GM19240 (cell line): ENCODE data around the gene SYNE1.
A peak's percentile ranks its signal among the peaks of the same experiment; 100 is the strongest.
"Not testable (repeated sequence)": the region's sequence is repeated elsewhere in the genome, so short reads cannot be mapped to it uniquely, and the experiment has no call there.

Experiments
- DNase-seq: peaks from one replicate; pipeline ENCODE4 v3.0.0; 2011; ENCODE audit warnings: low spot score; ENCODE audit not compliant: insufficient read length

Gene SYNE1, protein sequence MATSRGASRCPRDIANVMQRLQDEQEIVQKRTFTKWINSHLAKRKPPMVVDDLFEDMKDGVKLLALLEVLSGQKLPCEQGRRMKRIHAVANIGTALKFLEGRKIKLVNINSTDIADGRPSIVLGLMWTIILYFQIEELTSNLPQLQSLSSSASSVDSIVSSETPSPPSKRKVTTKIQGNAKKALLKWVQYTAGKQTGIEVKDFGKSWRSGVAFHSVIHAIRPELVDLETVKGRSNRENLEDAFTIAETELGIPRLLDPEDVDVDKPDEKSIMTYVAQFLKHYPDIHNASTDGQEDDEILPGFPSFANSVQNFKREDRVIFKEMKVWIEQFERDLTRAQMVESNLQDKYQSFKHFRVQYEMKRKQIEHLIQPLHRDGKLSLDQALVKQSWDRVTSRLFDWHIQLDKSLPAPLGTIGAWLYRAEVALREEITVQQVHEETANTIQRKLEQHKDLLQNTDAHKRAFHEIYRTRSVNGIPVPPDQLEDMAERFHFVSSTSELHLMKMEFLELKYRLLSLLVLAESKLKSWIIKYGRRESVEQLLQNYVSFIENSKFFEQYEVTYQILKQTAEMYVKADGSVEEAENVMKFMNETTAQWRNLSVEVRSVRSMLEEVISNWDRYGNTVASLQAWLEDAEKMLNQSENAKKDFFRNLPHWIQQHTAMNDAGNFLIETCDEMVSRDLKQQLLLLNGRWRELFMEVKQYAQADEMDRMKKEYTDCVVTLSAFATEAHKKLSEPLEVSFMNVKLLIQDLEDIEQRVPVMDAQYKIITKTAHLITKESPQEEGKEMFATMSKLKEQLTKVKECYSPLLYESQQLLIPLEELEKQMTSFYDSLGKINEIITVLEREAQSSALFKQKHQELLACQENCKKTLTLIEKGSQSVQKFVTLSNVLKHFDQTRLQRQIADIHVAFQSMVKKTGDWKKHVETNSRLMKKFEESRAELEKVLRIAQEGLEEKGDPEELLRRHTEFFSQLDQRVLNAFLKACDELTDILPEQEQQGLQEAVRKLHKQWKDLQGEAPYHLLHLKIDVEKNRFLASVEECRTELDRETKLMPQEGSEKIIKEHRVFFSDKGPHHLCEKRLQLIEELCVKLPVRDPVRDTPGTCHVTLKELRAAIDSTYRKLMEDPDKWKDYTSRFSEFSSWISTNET (N-terminal part only)

DNA sequence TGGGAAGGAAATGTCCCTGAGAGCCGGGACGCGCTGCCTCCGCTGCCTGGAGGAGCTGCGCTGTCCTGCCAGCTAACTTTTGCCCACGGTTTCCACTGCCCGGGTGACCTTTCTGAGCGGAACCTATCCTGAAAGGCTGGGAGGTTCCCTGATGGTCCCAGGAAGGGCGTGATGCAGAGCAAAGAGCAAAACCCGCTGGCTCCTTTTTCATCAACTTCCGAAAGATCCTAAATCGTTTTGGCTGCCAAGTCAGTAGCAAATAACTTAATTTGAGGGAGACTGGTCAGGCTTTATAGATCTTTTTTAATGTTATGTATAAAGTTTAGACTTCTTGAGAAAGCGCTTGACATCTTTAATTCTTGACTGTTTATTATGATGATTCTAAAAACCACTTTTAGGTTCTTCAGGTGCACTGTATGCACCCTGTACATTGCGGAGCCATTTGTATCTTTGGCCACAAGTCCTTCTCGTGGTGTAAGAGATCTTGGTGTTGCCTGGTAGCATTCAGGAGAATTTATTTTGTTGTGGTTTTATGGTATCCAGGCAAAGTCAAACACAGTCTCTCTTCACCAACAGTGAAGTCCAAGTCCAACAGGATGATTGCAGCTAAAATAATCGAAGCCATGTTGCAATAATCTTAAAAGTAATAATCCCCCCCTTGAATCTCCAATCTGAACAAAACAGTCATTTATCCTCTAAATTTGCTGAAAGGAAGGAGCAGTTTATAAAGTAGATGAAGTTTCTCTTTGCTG, at the start of gene SYNE1:
Gene SYNE1, minus strand, starts transcription at position 67 of the 752 bp plus-strand sequence. CDS start 9,031 bp downstream, outside the sequence.
- no peak for DNase-seq

- DNase-seq = no peak
Observed at GRCh38 chr6:152685819-152686218, 48.7 kb upstream of the SYNE1 start.

- not testable (repeated sequence) for DNase-seq
Observed at GRCh38 chr6:152682935-152683334, 45.8 kb upstream of the SYNE1 start.

DNA sequence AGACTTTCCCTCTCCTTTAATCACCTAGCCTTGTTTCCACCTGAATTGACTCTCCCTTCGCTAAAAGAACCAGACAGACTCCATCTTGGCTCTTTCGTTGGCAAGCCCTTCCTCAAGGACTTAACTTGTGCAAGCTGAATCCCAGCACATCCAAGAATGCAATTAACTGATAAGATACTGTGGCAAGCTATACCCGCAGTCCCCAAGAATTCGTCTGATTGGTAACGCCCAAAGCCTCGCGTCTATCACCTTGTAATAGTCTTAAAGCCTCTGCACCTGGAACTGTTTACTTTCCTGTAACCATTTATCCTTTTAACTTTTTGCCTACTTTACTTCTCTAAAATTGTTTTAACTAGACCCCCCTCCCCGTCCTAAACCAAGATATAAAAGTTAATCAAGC, 45.0 kb upstream of the SYNE1 start:
- DNase-seq = no peak

- no peak for DNase-seq
Observed at GRCh38 chr6:152680879-152681517, 43.8 kb upstream of the SYNE1 start.

DNA sequence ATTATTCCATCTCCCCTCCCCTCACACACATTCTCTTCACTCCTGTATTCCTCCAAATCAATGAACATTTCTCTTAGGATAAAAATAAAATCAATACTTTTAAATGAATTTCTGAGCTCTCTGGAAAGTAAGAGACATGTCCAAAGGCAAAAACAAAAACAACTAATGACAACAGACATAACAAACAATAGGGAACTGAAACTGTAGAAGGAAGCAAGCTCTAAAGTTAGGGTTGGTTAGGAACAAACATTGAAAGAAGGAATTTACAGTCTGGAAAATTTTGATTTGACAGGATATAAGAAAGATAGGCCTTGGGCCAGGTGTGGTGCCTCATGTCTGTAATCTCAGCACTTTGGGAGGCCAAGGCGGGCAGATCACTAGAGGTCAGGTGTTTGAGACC, 43.0 kb upstream of the SYNE1 start:
- DNase-seq = no peak

- DNase-seq = no peak
Observed at GRCh38 chr6:152673236-152673635, 36.1 kb upstream of the SYNE1 start.

DNA sequence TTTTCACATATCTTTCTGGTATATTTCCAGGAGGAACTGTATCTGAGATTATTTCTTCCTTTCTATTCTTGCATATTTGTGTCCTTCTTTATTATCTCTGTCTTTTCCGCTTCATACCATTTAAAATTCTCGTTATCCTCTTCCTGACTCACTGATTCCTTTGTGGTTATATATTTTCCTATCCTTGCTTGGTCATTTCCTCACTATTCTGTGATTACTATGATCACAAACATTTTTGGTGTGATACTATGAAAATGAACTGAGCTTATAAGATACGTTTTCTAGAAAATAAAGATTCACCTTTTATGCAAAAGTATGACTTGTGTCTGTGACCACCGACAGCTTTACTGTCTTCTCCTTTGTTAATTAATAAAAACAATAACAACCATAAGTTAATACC, 34.0 kb upstream of the SYNE1 start:
- DNase-seq = no peak

GRCh38 chr6:152669895-152670294, 32.7 kb upstream of the SYNE1 start:
- DNase-seq = no peak

GRCh38 chr6:152661776-152662175, 24.6 kb upstream of the SYNE1 start:
- no peak for DNase-seq

DNA sequence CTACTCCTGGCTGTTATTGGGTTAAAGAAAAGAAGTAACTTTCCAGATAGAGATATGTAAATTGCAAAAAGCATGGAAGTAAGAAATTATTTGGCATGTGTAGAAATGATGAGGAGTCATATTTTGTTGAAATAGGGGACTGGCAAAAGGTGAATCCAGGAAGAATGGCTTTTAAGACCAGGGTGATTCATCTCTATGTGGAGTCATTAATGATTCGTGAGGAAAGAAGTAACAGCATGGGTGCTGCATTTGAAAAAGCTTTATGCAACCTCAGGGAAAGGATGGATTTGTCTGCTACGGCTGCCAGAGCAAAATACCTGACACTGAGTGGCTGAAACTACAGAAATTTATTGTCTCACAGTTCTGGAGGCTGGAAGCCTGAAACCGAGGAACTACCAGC, 14.8 kb upstream of the SYNE1 start:
- no peak for DNase-seq

GRCh38 chr6:152648105-152648504, 10.9 kb upstream of the SYNE1 start:
- DNase-seq = no peak

GRCh38 chr6:152646732-152647131, 9.6 kb upstream of the SYNE1 start:
- not testable (repeated sequence) for DNase-seq

DNA sequence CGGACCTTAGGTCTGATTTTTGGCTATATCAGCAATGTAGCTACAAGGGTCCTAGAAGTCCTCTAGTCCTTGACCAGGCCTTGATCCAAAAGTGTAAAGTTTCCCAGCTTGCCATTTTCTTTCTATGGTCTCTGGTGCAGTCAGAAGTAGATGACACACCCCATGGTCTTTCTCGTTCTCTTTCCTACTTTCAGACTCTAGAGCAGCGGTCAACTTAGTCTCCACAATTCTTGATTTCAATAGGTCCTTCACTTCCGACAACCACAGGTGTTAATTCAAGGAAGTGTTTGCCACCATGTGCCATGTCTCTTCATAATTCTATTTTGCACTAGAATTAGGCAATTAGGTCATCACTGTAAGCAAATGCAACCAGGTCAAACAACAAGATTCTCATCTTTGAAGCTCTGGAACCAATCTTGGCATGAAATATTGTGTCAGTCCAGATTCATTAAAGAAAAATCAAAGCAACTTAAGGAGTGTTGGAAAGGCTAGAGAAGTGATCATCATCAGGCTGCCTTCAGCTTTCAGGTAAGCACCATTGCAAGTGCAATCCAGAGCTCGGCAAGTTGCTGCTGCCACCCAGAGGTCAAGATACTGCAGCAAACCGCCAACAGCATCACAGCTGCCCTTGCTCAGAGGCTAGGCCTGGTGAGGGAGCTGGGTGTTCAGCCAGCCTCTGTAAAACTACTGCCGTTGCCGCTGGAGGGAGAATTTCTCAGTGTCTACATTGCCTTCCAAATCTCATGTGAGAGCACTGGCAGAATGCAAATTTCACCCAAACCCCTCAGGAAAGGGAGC, 5.6 kb upstream of the SYNE1 start:
- peak; percentile 12 for DNase-seq

DNA sequence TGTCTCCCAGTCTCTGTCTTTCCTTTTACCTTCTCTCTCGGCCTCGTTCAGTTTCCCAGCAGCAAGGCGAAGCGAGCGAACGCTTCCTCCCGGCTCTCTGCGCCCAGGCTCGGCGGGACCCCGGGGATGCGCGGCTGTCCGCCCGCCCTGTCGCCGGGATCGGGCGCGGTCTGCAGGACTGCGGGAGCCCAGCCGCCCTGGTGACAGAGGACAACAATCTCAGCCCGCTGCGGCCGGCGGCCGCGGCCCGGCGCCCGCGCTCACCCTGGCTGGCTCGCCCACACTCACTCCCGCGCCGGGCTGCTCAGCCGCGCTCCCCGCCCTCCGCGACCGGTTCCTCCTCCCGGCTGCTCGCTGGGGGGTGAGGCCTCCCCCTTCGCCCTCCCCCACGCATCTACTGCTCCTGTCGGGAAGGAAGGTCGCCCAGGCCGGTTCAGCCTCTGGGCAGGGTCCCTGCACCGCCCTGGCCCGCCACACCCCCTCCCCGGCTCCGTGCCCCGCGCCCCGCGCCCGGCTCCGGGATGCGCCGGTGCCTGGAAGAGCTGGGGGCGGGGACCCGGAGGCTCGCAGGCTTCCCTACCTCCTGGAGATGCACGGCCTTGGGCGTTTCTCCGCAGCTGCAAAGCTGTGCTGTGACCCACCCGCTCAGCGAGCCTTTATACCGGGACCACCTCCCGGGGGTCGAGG, 410 bp downstream of the SYNE1 start:
- no peak for DNase-seq

GRCh38 chr6:152636021-152636608, 1.0 kb downstream of the SYNE1 start:
- no peak for DNase-seq

DNA sequence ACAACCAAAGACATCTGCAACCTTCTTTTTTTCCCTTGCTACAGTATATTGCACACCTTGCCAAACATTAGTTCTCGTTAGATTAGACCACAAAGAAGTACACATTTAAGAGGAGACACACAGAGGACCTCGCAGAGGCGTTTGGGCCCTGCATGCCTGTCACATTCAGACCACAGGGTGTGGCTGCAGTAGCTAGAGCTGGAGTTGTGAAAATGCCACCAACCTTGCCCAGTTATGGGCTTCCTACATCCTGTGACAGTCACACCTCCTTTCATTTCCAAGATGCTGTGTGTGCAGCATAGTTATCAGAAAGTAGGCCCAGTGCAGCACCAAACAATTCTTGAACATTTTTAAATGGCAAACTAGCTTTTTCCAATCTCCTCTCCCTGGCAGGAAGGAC, 2.4 kb downstream of the SYNE1 start:
- DNase-seq = peak; percentile 18

- no peak for DNase-seq
Observed at GRCh38 chr6:152632121-152632782, 4.9 kb downstream of the SYNE1 start.
